ENCODE results near the gene RBP5. TPM values are rescaled to one million over a fixed set of nuclear protein-coding genes. Genes with fewer than 3 reads are reported as not detected.

RBP5 gene
- total and polyA plus RNA-seq, 10 of the 15 experiments (the other 5 are each of a cell fraction or from before 2014, with no cell fraction given), result 0.11 to 1.1 (median 0.31) TPM; not detected in 4

DNA sequence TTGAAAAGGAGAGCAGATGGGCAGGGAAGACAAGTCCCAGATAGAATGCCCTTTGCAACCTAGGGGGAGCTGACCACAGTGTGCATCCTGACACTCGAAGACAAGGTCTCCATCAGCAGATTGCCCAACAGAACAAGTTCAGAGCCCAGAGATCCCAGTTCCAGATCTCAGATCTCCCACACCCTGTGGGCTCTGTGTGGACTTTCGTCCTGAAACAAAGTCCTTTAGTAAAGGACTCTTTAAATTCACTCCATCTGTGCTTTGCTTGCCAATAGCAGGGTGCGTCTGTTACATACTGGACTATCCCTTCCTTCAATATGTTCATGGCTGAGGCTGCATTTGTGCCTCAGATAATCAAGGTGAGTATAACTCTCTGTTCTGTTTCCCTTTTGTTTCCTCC, 11.0 kb downstream of the RBP5 start:
- H3K4me2 ChIP-seq (ENCODE audit: control insufficient read depth, insufficient read depth), result no peak overlapping the region
- in situ Hi-C loops (cut with MboI), result no loop called here

DNA sequence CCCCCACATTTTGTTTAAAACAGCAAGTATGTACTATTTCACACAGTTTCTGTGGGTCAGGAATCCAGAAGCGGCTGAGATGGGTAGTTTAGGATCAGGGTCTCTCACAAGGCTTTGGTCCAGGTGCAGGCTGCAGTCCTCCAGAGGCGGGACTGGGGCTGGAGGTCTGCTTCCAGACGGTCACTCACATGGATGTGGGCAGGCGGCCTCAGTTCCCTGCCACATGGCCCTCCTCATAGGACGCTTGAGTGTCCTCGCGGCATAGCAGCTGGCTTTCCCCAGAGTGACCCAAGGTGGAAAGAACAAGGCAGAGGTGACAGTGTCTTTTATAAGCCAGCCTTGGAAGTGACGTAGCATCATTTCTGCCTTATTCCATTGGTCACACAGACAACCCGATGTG, 11.8 kb downstream of the RBP5 start:
- no peak for ATAC-seq
- Histone ChIP-seq H3K9ac (ENCODE audit: control insufficient read depth, insufficient read depth, low read length) (no peak overlapping the region), H3K4me3 (no peak overlapping the region), H3K36me3 (ENCODE audit: control insufficient read depth in 2 of 2, insufficient read depth in 2 of 2, low read length in 1 of 2) (peaks cover 0 to 32% of the 10 kb centered on the region in 2 experiments; a peak in 3 of 4 replicates), H3K27ac (ENCODE audit: control insufficient read depth, insufficient read depth) (no peak overlapping the region), H4K20me1 (ENCODE audit: control insufficient read depth, insufficient read depth) (no peaks in the 10 kb centered on the region), H3K27me3 (replicated peaks in 1 of 2; ENCODE audit: control insufficient read depth in 2 of 2, insufficient read depth in 2 of 2, low read length in 1 of 2) (no peaks in the 10 kb centered on the region), H3K79me2 (ENCODE audit: control insufficient read depth, insufficient read depth, low read length) (peaks cover 4% of the 10 kb centered on the region; the same call in 1 of the 2 replicates), H3K4me2 (ENCODE audit: control insufficient read depth, insufficient read depth) (no peak overlapping the region), H3K9me3 (replicated peaks; ENCODE audit: control insufficient read depth, insufficient read depth, low read length) (no peaks in the 10 kb centered on the region), H3K4me1 (ENCODE audit: control insufficient read depth, insufficient read depth, low read length) (peaks cover 6% of the 10 kb centered on the region), H2AFZ (ENCODE audit: control insufficient read depth, low read depth, low read length) (no peak overlapping the region)
- POLR2A ChIA-PET, result no interaction called here
- in situ Hi-C loops (cut with MboI) (no loop called here), intact Hi-C loops (cut with micrococcal nuclease; ENCODE audit: unreplicated experiment) (no loop called here)
- CTCF ChIA-PET, result no interaction called here
- BruUV-seq (replicated peaks), result no TSS peak
- FAIRE-seq, result no peak
- no peak for TF ChIP-seq TAF1 (IDR thresholded peaks at IDR 0.05; ENCODE audit: borderline replicate concordance, low read depth, low read length)
- TF ChIP-seq, protein P1, sequence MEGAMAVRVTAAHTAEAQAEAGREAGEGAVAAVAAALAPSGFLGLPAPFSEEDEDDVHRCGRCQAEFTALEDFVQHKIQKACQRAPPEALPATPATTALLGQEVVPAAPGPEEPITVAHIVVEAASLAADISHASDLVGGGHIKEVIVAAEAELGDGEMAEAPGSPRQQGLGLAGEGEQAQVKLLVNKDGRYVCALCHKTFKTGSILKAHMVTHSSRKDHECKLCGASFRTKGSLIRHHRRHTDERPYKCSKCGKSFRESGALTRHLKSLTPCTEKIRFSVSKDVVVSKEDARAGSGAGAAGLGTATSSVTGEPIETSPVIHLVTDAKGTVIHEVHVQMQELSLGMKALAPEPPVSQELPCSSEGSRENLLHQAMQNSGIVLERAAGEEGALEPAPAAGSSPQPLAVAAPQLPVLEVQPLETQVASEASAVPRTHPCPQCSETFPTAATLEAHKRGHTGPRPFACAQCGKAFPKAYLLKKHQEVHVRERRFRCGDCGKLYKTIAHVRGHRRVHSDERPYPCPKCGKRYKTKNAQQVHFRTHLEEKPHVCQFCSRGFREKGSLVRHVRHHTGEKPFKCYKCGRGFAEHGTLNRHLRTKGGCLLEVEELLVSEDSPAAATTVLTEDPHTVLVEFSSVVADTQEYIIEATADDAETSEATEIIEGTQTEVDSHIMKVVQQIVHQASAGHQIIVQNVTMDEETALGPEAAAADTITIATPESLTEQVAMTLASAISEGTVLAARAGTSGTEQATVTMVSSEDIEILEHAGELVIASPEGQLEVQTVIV (IDR thresholded peaks at IDR 0.05; ENCODE audit: borderline replicate concordance, partially characterized antibody), result no peak
- SMC1A ChIA-PET (ENCODE audit: uncharacterized antibody, unreplicated experiment), result interaction anchor here (0.6 kb wide), 1 partner anchor 8 kb away, joined by 3 read pairs; no protein-coding TSS in a partner anchor
- 94% methylated on average over 9 of the region's 9 CpGs for WGBS (ENCODE audit: insufficient coverage, insufficient replicate concordance, low lambda C conversion rate, missing lambda C conversion rate)
- DNase-seq (ENCODE audit: low read depth, low spot score), result no peak
- RAD21 ChIA-PET (ENCODE audit: unreplicated experiment), result no interaction called here

More for the DNA sequence above, 11.0 kb downstream of the RBP5 start:
- TF ChIP-seq STAT3 (IDR thresholded peaks at IDR 0.05; ENCODE audit: low read depth, low read length), result no peak
- TF ChIP-seq IKZF1 (conservative IDR thresholded peaks at IDR 0.05), result no peak
- TF ChIP-seq SMAD1 (IDR thresholded peaks at IDR 0.05; ENCODE audit: low read depth, partially characterized antibody), result no peak
- Histone ChIP-seq H3K79me2 (ENCODE audit: control insufficient read depth, insufficient read depth, low read length) (peaks cover 4% of the 10 kb centered on the region; the same call in 1 of the 2 replicates), H3K36me3 (ENCODE audit: control insufficient read depth in 2 of 2, insufficient read depth in 2 of 2, low read length in 1 of 2) (peaks cover 0 to 32% of the 10 kb centered on the region in 2 experiments; a peak in 3 of 4 replicates), H4K20me1 (ENCODE audit: control insufficient read depth, insufficient read depth) (no peaks in the 10 kb centered on the region), H3K27ac (ENCODE audit: control insufficient read depth, insufficient read depth) (no peak overlapping the region), H3K4me1 (ENCODE audit: control insufficient read depth, insufficient read depth, low read length) (peaks cover 5% of the 10 kb centered on the region), H3K9me3 (replicated peaks; ENCODE audit: control insufficient read depth, insufficient read depth, low read length) (no peaks in the 10 kb centered on the region), H2AFZ (ENCODE audit: control insufficient read depth, low read depth, low read length) (no peak overlapping the region), H3K4me3 (no peak overlapping the region), H3K9ac (ENCODE audit: control insufficient read depth, insufficient read depth, low read length) (no peak overlapping the region), H3K27me3 (replicated peaks in 1 of 2; ENCODE audit: control insufficient read depth in 2 of 2, insufficient read depth in 2 of 2, low read length in 1 of 2) (no peaks in the 10 kb centered on the region)
- CTCF ChIA-PET, result no interaction called here
- 97% methylated on average over 3 of the region's 3 CpGs for WGBS (ENCODE audit: insufficient coverage, insufficient replicate concordance, low lambda C conversion rate, missing lambda C conversion rate)
- DNase-seq (ENCODE audit: low read depth, low spot score), result no peak
- POLR2A ChIA-PET, result no interaction called here
- SMC1A ChIA-PET (ENCODE audit: uncharacterized antibody, unreplicated experiment), result no interaction called here
- RAD21 ChIA-PET (ENCODE audit: unreplicated experiment), result no interaction called here
- no peak for FAIRE-seq
- no peak for ATAC-seq
- BruUV-seq (replicated peaks), result no TSS peak
- intact Hi-C loops (cut with micrococcal nuclease; ENCODE audit: unreplicated experiment), result no loop called here
